Measurements from ENCODE around the gene LAMC3. TPM values are rescaled to one million over a fixed set of nuclear protein-coding genes. Genes with fewer than 3 reads are reported as not detected.

Gene LAMC3
- polyA plus RNA-seq, 1 of the 3 experiments (the other 2 are of a cell fraction): 0.07 TPM

DNA sequence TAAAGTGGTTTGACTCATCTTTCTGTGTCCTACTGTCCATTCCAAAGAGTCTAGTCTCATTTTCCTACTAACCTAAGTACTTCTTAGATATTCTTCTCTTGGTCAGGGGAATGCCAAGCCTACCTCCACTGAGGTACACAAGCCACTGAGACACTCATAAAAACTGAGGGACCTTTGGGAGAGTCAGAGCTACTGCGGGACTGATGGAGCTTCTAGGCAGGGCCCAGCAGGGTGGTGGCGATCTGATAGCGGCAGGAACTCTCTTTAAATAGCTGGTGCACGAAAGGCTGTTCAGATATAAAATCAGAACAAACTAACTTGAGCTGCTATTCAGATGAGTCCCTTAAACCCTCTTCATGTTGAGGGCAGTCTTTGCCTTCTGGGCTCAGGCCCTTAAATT, 131.1 kb downstream of the LAMC3 start:
- POLR2A ChIA-PET: no interaction called here
- CTCF ChIA-PET: interaction anchor here (1.1 to 2.1 kb wide), 2 partner anchors 93 to 196 kb away, joined by 3 to 6 read pairs; no protein-coding TSS in a partner anchor

GRCh38 chr9:131140550-131140949, 131.6 kb downstream of the LAMC3 start:
- H3K9me3 ChIP-seq: no peaks in the 10 kb centered on the region
- ChIA-PET CTCF (interaction anchor here (1.1 kb wide), 1 partner anchor 94 kb away, joined by 3 read pairs; no protein-coding TSS in a partner anchor), POLR2A (no interaction called here)
- H2AFZ ChIP-seq (ENCODE audit: low read depth): no peak overlapping the region
- 96% methylated on average over 3 of the region's 3 CpGs for WGBS (ENCODE audit: low lambda C conversion rate)
- no peak overlapping the region for H3K4me2 ChIP-seq
- H3K4me1 ChIP-seq (ENCODE audit: control insufficient read depth in 1 of 2, insufficient read depth in 2 of 2, low read depth in 1 of 2, low read length in 1 of 2): no peaks in the 10 kb centered on the region
- no peaks in the 10 kb centered on the region for H3F3A ChIP-seq (replicated peaks; ENCODE audit: insufficient read depth)
- H3K27ac ChIP-seq (ENCODE audit: low read depth in 2 of 2, low read length in 1 of 2): no peak overlapping the region
- H3K79me2 ChIP-seq (ENCODE audit: insufficient read depth): no peaks in the 10 kb centered on the region
- TF ChIP-seq NFIC (IDR thresholded peaks at IDR 0.05; ENCODE audit: borderline replicate concordance) (no peak), JUND (IDR thresholded peaks at IDR 0.05) (no peak), GATA2 (CRISPR knock-in tag; IDR thresholded peaks at IDR 0.05) (no peak), FOSL2 (IDR thresholded peaks at IDR 0.05; ENCODE audit: borderline replicate concordance, low read depth) (no peak), MAX (IDR thresholded peaks at IDR 0.05; ENCODE audit: low read depth) (no peak), EP300 (IDR thresholded peaks at IDR 0.05; ENCODE audit: borderline replicate concordance in 1 of 2, low read depth in 1 of 2, low read length in 1 of 2) (no peak)
- H3K9me2 ChIP-seq: no peaks in the 10 kb centered on the region
- H4K20me1 ChIP-seq (ENCODE audit: insufficient read depth): no peaks in the 10 kb centered on the region
- H3K27me3 ChIP-seq (ENCODE audit: insufficient read depth): no peaks in the 10 kb centered on the region
- DNase-seq: no peak
- H3K9ac ChIP-seq: no peak overlapping the region
- peaks cover 73 to 84% of the 10 kb centered on the region in 2 experiments for H3K36me3 ChIP-seq (replicated peaks in 1 of 2; ENCODE audit: control insufficient read depth in 1 of 2, insufficient read depth in 2 of 2, low read length in 1 of 2)
- H3K4me3 ChIP-seq (ENCODE audit: low read depth in 2 of 2, low read length in 1 of 2): no peak overlapping the region

More for the DNA sequence above, 131.1 kb downstream of the LAMC3 start:
- Histone ChIP-seq H2AFZ (ENCODE audit: low read depth) (no peak overlapping the region), H3K36me3 (replicated peaks in 1 of 2; ENCODE audit: control insufficient read depth in 1 of 2, insufficient read depth in 2 of 2, low read length in 1 of 2) (peaks cover 73 to 84% of the 10 kb centered on the region in 2 experiments), H3K4me3 (ENCODE audit: low read depth in 2 of 2, low read length in 1 of 2) (no peak overlapping the region), H3K9me2 (no peaks in the 10 kb centered on the region), H3K79me2 (ENCODE audit: insufficient read depth) (no peaks in the 10 kb centered on the region), H3K4me2 (no peak overlapping the region), H3K9me3 (no peaks in the 10 kb centered on the region), H4K20me1 (ENCODE audit: insufficient read depth) (no peaks in the 10 kb centered on the region), H3K9ac (no peak overlapping the region), H3K27me3 (ENCODE audit: insufficient read depth) (no peaks in the 10 kb centered on the region), H3F3A (replicated peaks; ENCODE audit: insufficient read depth) (no peaks in the 10 kb centered on the region), H3K4me1 (ENCODE audit: control insufficient read depth in 1 of 2, insufficient read depth in 2 of 2, low read depth in 1 of 2, low read length in 1 of 2) (no peaks in the 10 kb centered on the region), H3K27ac (ENCODE audit: low read depth in 2 of 2, low read length in 1 of 2) (no peak overlapping the region)
- TF ChIP-seq JUND (IDR thresholded peaks at IDR 0.05) (no peak), EZH2phosphoT487 (IDR thresholded peaks at IDR 0.05; ENCODE audit: borderline replicate concordance, low read depth) (no peak), RFX5 (IDR thresholded peaks at IDR 0.05; ENCODE audit: low read length) (no peak), TCF12 (IDR thresholded peaks at IDR 0.05) (no peak), FOXJ3 (CRISPR knock-in tag; IDR thresholded peaks at IDR 0.05) (no peak)
- WGBS (ENCODE audit: low lambda C conversion rate): 100% methylated on average over 4 of the region's 4 CpGs
- DNase-seq: no peak

- H3K9me2 ChIP-seq: no peaks in the 10 kb centered on the region
- no peak for DNase-seq
- TF ChIP-seq TAF1 (IDR thresholded peaks at IDR 0.05; ENCODE audit: borderline replicate concordance, low read depth, low read length): no peak
- no peak for TF ChIP-seq TCF12 (IDR thresholded peaks at IDR 0.05)
- TF ChIP-seq POLR2AphosphoS5 (IDR thresholded peaks at IDR 0.05; ENCODE audit: low read depth, low read length): no peak
- no peak for TF ChIP-seq REST (IDR thresholded peaks at IDR 0.05; ENCODE audit: low read depth, low read length)
- ChIA-PET POLR2A (no interaction called here), CTCF (no interaction called here)
- H4K20me1 ChIP-seq (ENCODE audit: insufficient read depth): no peaks in the 10 kb centered on the region
- no peaks in the 10 kb centered on the region for H3K27me3 ChIP-seq (ENCODE audit: insufficient read depth)
- H3K9ac ChIP-seq: no peak overlapping the region
- peaks cover 63 to 80% of the 10 kb centered on the region in 2 experiments for H3K36me3 ChIP-seq (replicated peaks in 1 of 2; ENCODE audit: control insufficient read depth in 1 of 2, insufficient read depth in 2 of 2, low read length in 1 of 2)
- H3K9me3 ChIP-seq: no peaks in the 10 kb centered on the region
- H3K79me2 ChIP-seq (ENCODE audit: insufficient read depth): no peaks in the 10 kb centered on the region
- H2AFZ ChIP-seq (ENCODE audit: low read depth): no peak overlapping the region
- H3K27ac ChIP-seq (ENCODE audit: low read depth in 2 of 2, low read length in 1 of 2): no peak overlapping the region
- H3K4me2 ChIP-seq: no peak overlapping the region
- WGBS (ENCODE audit: low lambda C conversion rate): 98% methylated on average over 3 of the region's 3 CpGs
- no peaks in the 10 kb centered on the region for H3K4me1 ChIP-seq (ENCODE audit: control insufficient read depth in 1 of 2, insufficient read depth in 2 of 2, low read depth in 1 of 2, low read length in 1 of 2)
- H3K4me3 ChIP-seq (ENCODE audit: low read depth in 2 of 2, low read length in 1 of 2): no peak overlapping the region
- no peaks in the 10 kb centered on the region for H3F3A ChIP-seq (replicated peaks; ENCODE audit: insufficient read depth)
These were observed 133.2 kb downstream of the LAMC3 start for GRCh38 chr9:131142160-131142559.

Data from SK-N-SH (cell line).